Suppressor macrophage (primary cell): Measurements from ENCODE around the gene MCUB.

Experiments
- DNase-seq, 4 experiments: peaks; one replicate each; pipeline ENCODE4 v3.0.0-alpha.2; 2020 to 2022

Gene MCUB

DNA sequence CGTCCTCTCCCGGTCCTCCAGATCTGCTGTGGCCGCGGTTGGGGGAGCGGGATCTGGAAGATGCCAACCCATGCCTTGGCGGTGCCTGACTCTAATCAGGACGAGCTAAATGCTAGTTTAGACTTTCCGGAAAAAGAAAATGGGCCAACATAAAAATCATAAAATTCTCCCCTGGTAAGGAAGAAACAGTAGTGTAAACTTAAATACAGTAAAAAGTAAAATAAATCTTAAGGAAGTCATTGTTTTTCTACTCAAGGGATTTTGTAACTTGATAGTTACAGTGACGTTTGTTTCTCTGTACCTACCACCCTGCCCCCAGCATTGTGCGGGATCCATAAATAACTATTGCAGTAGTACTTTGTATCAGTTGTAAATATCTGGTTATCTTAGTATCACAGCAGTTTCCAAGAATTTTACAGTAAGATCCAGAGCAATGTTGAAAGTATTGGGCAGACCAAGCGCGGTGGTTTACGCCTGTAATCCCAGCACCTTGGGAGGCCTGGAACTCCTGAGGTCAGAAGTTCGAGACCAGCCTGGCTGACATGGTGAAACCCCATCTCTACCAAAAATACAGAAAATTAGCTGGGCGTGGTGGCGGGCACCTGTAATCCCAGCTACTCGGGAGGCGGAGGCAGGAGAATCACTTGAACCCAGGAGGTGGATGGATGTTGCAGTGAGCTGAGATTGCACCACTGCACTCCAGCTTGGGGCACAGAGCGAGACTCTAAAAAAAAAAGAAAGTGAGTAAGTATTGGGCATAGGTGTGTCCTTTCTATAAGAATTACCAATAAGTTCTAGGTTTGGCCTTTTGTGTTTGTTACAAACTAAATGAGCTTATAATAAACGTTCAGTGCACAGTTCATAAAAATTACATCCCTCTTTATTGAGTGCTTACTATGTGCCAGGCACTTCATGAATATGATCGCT is 170.8 kb downstream of the MCUB start:
- DNase-seq = no peak

GRCh38 chr4:109733728-109734127 is 173.7 kb downstream of the MCUB start:
- no peak for DNase-seq

GRCh38 chr4:109735566-109736365 is 175.7 kb downstream of the MCUB start:
- no peak for DNase-seq
